Heart right ventricle (tissue), 16 donors: ENCODE data around the gene ZNRF4. TPM values are rescaled to one million over a fixed set of nuclear protein-coding genes. Genes with fewer than 3 reads are reported as not detected.

Source experiments
- ATAC-seq, 8 donors: fragments of 200-7000 bp; cut with Tn5 transposase; one replicate each; pipeline ENCODE4 v1.9.1; 2020; ENCODE audit warnings: mild to moderate bottlenecking in 8 of 8, moderate library complexity in 8 of 8, moderate number of reproducible peaks in 1 of 8
- DNase-seq, 2 donors: peaks; one replicate each; pipeline ENCODE4 v3.0.0-alpha.2; 2020
- H3K27ac ChIP-seq, 10 donors: fragments of 200-600 bp; sonication (generic) in 2 of 10; one replicate each; pipeline versions ENCODE4 v1.5.0 to v1.8.0; 2020 to 2022; ENCODE audit warnings: mild to moderate bottlenecking in 3 of 10
- H3K27me3 ChIP-seq, 7 donors: fragments of 200-600 bp; one replicate each; pipeline ENCODE4 v1.8.0; 2021 to 2022; ENCODE audit warnings: mild to moderate bottlenecking in 2 of 7
- H3K36me3 ChIP-seq, 9 donors: fragments of 200-600 bp; sonication (generic) in 1 of 9; one replicate each; pipeline versions ENCODE4 v1.5.0 to v1.8.0; 2020 to 2022; ENCODE audit warnings: mild to moderate bottlenecking in 2 of 9
- H3K4me1 ChIP-seq, 9 donors: fragments of 200-600 bp; sonication (generic) in 1 of 9; one replicate each; pipeline versions ENCODE4 v1.5.0 to v1.8.0; 2020 to 2022; ENCODE audit warnings: mild to moderate bottlenecking in 4 of 9
- H3K4me3 ChIP-seq, 10 donors: fragments of 200-600 bp; sonication (generic) in 2 of 10; one replicate each; pipeline versions ENCODE4 v1.5.0 to v1.8.0; 2020 to 2022; ENCODE audit warnings: mild to moderate bottlenecking in 7 of 10, moderate library complexity in 2 of 10
- H3K9me3 ChIP-seq, 11 donors: fragments of 200-600 bp in 10 of 11; sonication (generic) in 2 of 11; one replicate each; pipeline versions ENCODE4 v1.5.0 to v1.8.0; 2013 to 2022; ENCODE audit warnings: mild to moderate bottlenecking in 2 of 11, control low read depth in 1 of 11, moderate library complexity in 1 of 11
- CTCF ChIP-seq, 9 donors: fragments of 200-600 bp; sonication (generic) in 2 of 9; IDR thresholded peaks; one replicate each; pipeline versions ENCODE4 v1.5.0 to v1.8.0; 2021 to 2022; ENCODE audit warnings: antibody characterized with exemption in 9 of 9, mild to moderate bottlenecking in 5 of 9, moderate library complexity in 1 of 9
- WGBS, 2 donors: extraction: QIAGEN DNeasy Blood & Tissue Kit; methylation state at CpG; one replicate each; pipeline ENCODE4 v1.1.7; 2013; ENCODE audit warnings: inconsistent platforms in 1 of 2; 5-methylcytosine and 5-hydroxymethylcytosine counted together
- intact Hi-C, 10 donors: fragments of 100-400 bp; cut with DNase I; formaldehyde crosslinking; loops; one replicate each; pipeline versions ENCODE4 v1.11.1 to v1.14.2; 2022
- polyA plus RNA-seq, 2 donors: library from polyadenylated mRNA; stranded (reverse); fragments of 200-250 nt; gene quantifications; one replicate each; pipeline ENCODE4 v1.2.3, GENCODE V29; 2013
- total RNA-seq, 10 donors: library from RNA; stranded (reverse); fragmentation: NEBNext Ultra II Directional in 3 of 10; extraction: Animal tissue kit (Norgen Biotek cat#: 25700) in 3 of 10; gene quantifications; one replicate each; pipeline versions ENCODE4 v1.2.1 to v1.2.4, GENCODE V29; 2021 to 2023
- donor health status: Arrhythmogenic right ventricular cardiomyopathy.
- donor health status: ischemic (EF 13 %, LVEDD 7.1; RV severe dilation, severe dysfunction).
- donor health status: healthy with polysubstance abuse.
- donor health status: DM: no; HTN: yes; CAD: no.
- donor health status: DM: no; HTN: no; CAD: no.
- donor health status: ischemic (EF 25% LVEDD 6.9; RV normal size, moderate dysfunction).
- donor health status: ischemic (EF 25% LVEDD 5.7; RV mildly dilated, moderate dysfunction).
- donor health status: healthy.
- donor health status: DM: yes; HTN: yes; CAD: no.
- donor health status: Ischemic cardiomyopathy.
- donor health status: ischemic (EF 35%, LVEDD 5.7; RV mildly dilated, moderate dysfunction).
- donor health status: nonischemic (EF 11% LVEDD 7.7; RV severe dilation, severe dysfunction).
- donor health status: DM: yes; HTN: yes; CAD: no.
- donor health status: PGD.
- donor health status: ischemic (EF 29% LVEDD 5.4; RV normal size, mild dysfunction).
- donor health status: nonischemic (EF 23%, LVEDD 6.1; RV moderate dilation, normal function).

Gene ZNRF4
- total and polyA plus RNA-seq, 12 donors, result not detected

- no peak overlapping the region for H3K27ac ChIP-seq
- ATAC-seq (no peak), DNase-seq (no peak)
- H3K27me3 ChIP-seq, result peaks cover 0 to 72% (median 62%) of the 10 kb centered on the region in 7 donors
- no peak overlapping the region for H3K4me3 ChIP-seq
- H3K36me3 ChIP-seq, result no peaks in the 10 kb centered on the region
- intact Hi-C loops, result no loop called here
- TF ChIP-seq CTCF (IDR thresholded peaks at IDR 0.05), result no peak
- peaks cover 0 to 5% (median 0%) of the 10 kb centered on the region in 9 donors for H3K4me1 ChIP-seq
- H3K9me3 ChIP-seq, result peaks cover 0 to 25% (median 8%) of the 10 kb centered on the region in 11 donors
- 81 to 86% methylated on average over 5 of the region's 5 CpGs for WGBS, 2 donors
Measured at GRCh38 chr19:5497297-5497696, 42.1 kb downstream of the ZNRF4 start.

DNA sequence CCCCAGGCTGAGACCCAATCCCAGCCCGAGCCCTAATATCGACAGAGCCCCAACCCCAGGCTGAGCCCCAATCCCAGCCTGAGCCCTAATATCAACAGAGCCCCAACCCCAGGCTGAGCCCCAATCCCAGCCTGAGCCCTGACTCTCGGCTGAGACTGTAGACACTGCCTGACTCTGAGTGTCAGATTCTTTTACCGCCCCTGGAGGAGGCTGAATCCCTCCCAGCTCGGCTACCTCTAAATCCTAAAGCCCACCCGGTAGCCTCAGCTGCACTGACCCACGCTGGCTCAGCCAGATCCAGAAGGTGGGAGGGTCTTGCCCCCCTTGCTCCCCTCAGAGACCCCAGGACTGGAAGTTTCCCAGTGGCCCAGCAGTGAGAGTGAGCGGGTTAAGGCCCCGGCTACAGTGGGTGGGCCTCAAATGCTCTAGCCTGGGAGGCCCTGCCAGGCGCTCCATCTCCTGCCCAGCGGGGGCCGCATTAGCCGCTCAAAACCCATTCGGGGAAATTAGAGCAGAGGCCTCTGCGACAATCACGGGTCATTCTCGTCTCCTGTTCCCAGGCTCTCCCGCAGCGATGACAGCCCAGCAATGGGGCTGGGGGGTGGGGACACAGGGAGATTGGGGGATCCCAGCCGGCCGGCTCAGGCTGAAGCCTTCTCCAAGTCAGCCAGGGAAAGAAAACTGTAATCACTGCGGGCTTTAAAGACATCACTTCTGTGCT, 43.8 kb downstream of the ZNRF4 start:
- Histone ChIP-seq H3K4me1 (no peaks in the 10 kb centered on the region), H3K36me3 (no peaks in the 10 kb centered on the region), H3K9me3 (peaks cover 0 to 42% (median 19%) of the 10 kb centered on the region in 11 donors), H3K27me3 (peaks cover 0 to 56% (median 47%) of the 10 kb centered on the region in 7 donors), H3K27ac (no peak overlapping the region), H3K4me3 (no peak overlapping the region)
- DNase-seq (no peak), ATAC-seq (no peak)
- intact Hi-C loops, result no loop called here
- WGBS, 2 donors, result 22 to 28% methylated on average over 22 of the region's 22 CpGs
- TF ChIP-seq CTCF (IDR thresholded peaks at IDR 0.05), result no peak

- Histone ChIP-seq H3K9me3 (peaks cover 0 to 57% (median 19%) of the 10 kb centered on the region in 11 donors), H3K27ac (no peak overlapping the region), H3K4me3 (no peak overlapping the region), H3K27me3 (peaks cover 0 to 28% (median 23%) of the 10 kb centered on the region in 7 donors), H3K36me3 (no peaks in the 10 kb centered on the region), H3K4me1 (no peaks in the 10 kb centered on the region)
- whole genome bisulfite sequencing, 2 donors, result 88 to 89% methylated on average over 2 of the region's 2 CpGs
- no peak for TF ChIP-seq CTCF (IDR thresholded peaks at IDR 0.05)
- intact Hi-C loops, result no loop called here
- ATAC-seq, result no peak
- DNase-seq, result no peak
Measured at GRCh38 chr19:5501907-5502306, 46.7 kb downstream of the ZNRF4 start.

GRCh38 chr19:5503598-5503997, 48.4 kb downstream of the ZNRF4 start:
- DNase-seq, result no peak
- no peak overlapping the region for H3K4me3 ChIP-seq
- no peaks in the 10 kb centered on the region for H3K4me1 ChIP-seq
- peaks cover 0 to 57% (median 19%) of the 10 kb centered on the region in 11 donors for H3K9me3 ChIP-seq
- intact Hi-C loops, result no loop called here
- no peak for TF ChIP-seq CTCF (IDR thresholded peaks at IDR 0.05)
- peaks cover 0 to 15% (median 12%) of the 10 kb centered on the region in 7 donors for H3K27me3 ChIP-seq
- 42 to 53% methylated on average over 1 of the region's 1 CpG for WGBS, 2 donors
- no peak for ATAC-seq
- no peaks in the 10 kb centered on the region for H3K36me3 ChIP-seq
- H3K27ac ChIP-seq, result no peak overlapping the region
